ENCODE data around the gene RHOT1.

RHOT1 gene

GRCh38 chr17:32269377-32269776 lies 127.1 kb downstream of the RHOT1 start:
- no peak for DNase-seq (ENCODE audit: low read depth)

- no peak for DNase-seq (ENCODE audit: low read depth)
Measured at GRCh38 chr17:32271844-32272243, 129.5 kb downstream of the RHOT1 start.

GRCh38 chr17:32274101-32274500 lies 131.8 kb downstream of the RHOT1 start:
- DNase-seq (ENCODE audit: low read depth): no peak

- DNase-seq (ENCODE audit: low read depth): no peak
Measured at GRCh38 chr17:32274643-32275042, 132.3 kb downstream of the RHOT1 start.

Data from non-pigmented ciliary epithelial cell (primary cell).